ENCODE measurements around the gene RUNX2.

DNA sequence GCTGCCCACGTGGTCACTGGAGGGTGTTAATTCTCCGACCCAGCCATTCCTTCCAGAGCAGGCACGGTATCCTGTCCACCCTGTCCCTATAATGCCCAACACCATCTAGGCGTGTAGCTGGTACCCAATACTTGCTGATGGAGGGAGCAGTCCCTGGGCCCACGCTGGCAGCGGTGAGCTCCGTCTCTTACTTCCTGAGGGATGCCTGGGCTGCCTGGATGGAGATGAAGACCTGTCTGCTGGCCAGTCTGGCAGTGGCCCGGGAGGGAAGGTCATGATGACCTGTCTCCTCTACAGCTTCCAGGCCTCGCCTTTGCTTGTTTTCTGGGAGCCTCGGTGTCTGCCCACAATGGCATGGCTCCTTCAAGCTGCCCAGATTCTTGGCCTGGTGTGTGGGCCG lies 347.5 kb downstream of the RUNX2 start:
- TF ChIP-seq, protein P1, sequence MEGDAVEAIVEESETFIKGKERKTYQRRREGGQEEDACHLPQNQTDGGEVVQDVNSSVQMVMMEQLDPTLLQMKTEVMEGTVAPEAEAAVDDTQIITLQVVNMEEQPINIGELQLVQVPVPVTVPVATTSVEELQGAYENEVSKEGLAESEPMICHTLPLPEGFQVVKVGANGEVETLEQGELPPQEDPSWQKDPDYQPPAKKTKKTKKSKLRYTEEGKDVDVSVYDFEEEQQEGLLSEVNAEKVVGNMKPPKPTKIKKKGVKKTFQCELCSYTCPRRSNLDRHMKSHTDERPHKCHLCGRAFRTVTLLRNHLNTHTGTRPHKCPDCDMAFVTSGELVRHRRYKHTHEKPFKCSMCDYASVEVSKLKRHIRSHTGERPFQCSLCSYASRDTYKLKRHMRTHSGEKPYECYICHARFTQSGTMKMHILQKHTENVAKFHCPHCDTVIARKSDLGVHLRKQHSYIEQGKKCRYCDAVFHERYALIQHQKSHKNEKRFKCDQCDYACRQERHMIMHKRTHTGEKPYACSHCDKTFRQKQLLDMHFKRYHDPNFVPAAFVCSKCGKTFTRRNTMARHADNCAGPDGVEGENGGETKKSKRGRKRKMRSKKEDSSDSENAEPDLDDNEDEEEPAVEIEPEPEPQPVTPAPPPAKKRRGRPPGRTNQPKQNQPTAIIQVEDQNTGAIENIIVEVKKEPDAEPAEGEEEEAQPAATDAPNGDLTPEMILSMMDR (IDR thresholded peaks at IDR 0.05), result no peak
- TF ChIP-seq EP300 (IDR thresholded peaks at IDR 0.05) (no peak), POLR2A (IDR thresholded peaks at IDR 0.05) (no peak)

All from stomach (tissue), 4 donors.